ENCODE results near the gene RNU6-9. TPM values are rescaled to one million over a fixed set of nuclear protein-coding genes. Genes with fewer than 3 reads are reported as not detected.

Gene RNU6-9
- total RNA-seq, 6 experiments from 2014 or later = not detected

DNA sequence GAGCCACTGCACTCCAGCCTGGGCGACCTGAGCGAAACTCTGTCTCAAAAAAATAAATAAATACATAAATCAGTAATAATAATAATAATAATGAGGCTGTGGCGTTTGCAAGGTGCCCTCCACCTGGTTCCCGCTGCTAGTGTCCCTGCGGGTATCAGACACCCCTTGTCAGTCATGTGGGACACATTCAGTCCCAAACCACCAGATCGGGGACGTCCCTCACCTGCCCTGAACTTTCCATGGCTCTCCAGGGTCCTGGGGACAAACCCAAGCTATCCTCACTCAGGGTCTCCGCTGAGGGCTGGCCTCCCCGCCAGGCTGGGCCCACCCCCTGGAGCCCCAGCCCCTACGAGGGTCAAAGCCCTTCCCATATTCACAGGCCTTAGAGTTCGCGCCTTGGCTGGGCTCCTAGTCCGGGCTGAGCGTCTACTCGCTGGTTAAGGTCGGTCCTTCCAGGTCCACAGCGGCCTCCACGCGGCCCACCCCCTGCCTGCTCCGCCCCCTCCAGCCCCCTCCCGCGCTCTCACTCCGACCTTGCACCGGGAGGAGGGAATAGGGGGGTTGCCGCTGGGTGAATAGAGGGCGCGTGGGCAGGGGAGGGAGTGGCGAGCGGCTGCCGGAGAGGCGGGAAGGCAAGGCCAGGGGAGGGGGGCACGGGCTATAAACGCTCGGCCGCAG lies 23.5 kb downstream of the RNU6-9 start:
- no peak for ATAC-seq
- DNase-seq = no peak
- no peak overlapping the region for H3K27ac ChIP-seq
- no peaks in the 10 kb centered on the region for H3K36me3 ChIP-seq
- 27% methylated on average over 7 of the region's 35 CpGs for WGBS (ENCODE audit: insufficient coverage, low coverage, low lambda C conversion rate, missing lambda C conversion rate)
- peaks cover 0 to 21% (median 0%) of the 10 kb centered on the region in 4 donors for H3K4me1 ChIP-seq
- TF ChIP-seq POLR2A (IDR thresholded peaks at IDR 0.05) (no peak), CTCF (IDR thresholded peaks at IDR 0.05) (no peak)
- no peaks in the 10 kb centered on the region for H3K9me3 ChIP-seq
- peak overlapping the region in 1 of 3 donors; percentile 7 for H3K4me3 ChIP-seq
- intact Hi-C loops (cut with DNase I) = loop anchor here (5.0 kb wide), 3 partner anchors 49 to 149 kb away; no protein-coding TSS in a partner anchor
- H3K27me3 ChIP-seq = peaks cover 10 to 41% of the 10 kb centered on the region in 2 donors

DNA sequence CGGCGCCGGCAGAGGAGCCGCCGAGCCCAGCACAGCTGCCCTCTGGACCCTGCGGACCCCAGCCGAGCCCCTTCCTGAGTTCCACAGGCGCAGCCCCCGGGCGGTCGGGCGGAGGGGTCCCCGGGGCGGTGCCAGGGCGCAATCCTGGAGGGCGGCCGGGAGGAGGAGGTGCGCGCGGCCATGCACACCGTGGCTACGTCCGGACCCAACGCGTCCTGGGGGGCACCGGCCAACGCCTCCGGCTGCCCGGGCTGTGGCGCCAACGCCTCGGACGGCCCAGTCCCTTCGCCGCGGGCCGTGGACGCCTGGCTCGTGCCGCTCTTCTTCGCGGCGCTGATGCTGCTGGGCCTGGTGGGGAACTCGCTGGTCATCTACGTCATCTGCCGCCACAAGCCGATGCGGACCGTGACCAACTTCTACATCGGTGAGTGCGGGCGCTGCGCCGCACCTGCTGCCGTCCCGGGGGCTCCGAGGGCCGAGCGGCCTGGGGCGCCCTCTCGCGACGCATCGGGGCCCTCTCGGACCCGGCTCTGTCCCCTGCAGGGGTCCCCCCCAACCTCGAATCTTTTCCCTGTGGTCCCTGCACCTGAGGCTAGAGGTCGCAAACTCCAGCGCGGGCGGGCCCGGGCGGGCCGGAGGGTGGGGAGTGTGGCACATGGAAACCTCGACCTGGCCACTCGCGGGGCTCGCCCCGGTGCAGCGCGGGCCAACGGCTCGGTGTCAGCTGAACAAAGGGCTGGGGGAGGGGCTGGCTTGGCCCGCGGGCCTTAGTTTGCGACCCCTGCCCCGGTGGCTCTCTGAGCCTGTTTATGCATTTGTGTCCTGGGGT lies 24.3 kb downstream of the RNU6-9 start, which contains the start of gene KISS1R:
TSS of gene KISS1R (plus strand) at position 11 of the 829 bp plus-strand sequence. CDS start at position 181, 170 bp downstream.
- whole genome bisulfite sequencing (ENCODE audit: insufficient coverage, low coverage, low lambda C conversion rate, missing lambda C conversion rate) = 5% methylated on average over 8 of the region's 87 CpGs
- H3K9me3 ChIP-seq = no peaks in the 10 kb centered on the region
- H3K4me3 ChIP-seq = peak within 1 kb of the TSS in 1 of 3 donors; percentile 7
- ATAC-seq = peak in 3 of 4 donors; percentile 3 to 14 (median 8)
- H3K27me3 ChIP-seq = peaks cover 10 to 41% of the 10 kb centered on the region in 2 donors
- H3K36me3 ChIP-seq = no peaks in the 10 kb centered on the region
- TF ChIP-seq POLR2A (IDR thresholded peaks at IDR 0.05) = no peak
- peak; percentile 29 to 56 (median 38) for TF ChIP-seq CTCF (IDR thresholded peaks at IDR 0.05)
- intact Hi-C loops (cut with DNase I) = loop anchor here (5.0 kb wide), 3 partner anchors 50 to 150 kb away; no protein-coding TSS in a partner anchor
- DNase-seq = no peak
- H3K27ac ChIP-seq = no peak within 1 kb of the TSS
- peaks cover 0 to 21% (median 0%) of the 10 kb centered on the region in 4 donors for H3K4me1 ChIP-seq

GRCh38 chr19:918152-918437 lies 24.8 kb downstream of the RNU6-9 start:
- Histone ChIP-seq H3K27ac (no peak overlapping the region), H3K4me3 (no peak overlapping the region), H3K9me3 (no peaks in the 10 kb centered on the region), H3K36me3 (no peaks in the 10 kb centered on the region), H3K27me3 (peaks cover 10 to 41% of the 10 kb centered on the region in 2 donors), H3K4me1 (peaks cover 0 to 21% (median 0%) of the 10 kb centered on the region in 4 donors)
- ATAC-seq (no peak), DNase-seq (no peak)
- 0% methylated on average over 4 of the region's 12 CpGs for WGBS (ENCODE audit: insufficient coverage, low coverage, low lambda C conversion rate, missing lambda C conversion rate)
- intact Hi-C loops (cut with DNase I) = loop anchor here (5.0 kb wide), 3 partner anchors 51 to 151 kb away; no protein-coding TSS in a partner anchor
- no peak for TF ChIP-seq CTCF (IDR thresholded peaks at IDR 0.05)
- TF ChIP-seq POLR2A (IDR thresholded peaks at IDR 0.05) = no peak

GRCh38 chr19:918481-919198 lies 25.4 kb downstream of the RNU6-9 start:
- intact Hi-C loops (cut with DNase I) = loop anchor here (5.0 kb wide), 3 partner anchors 51 to 151 kb away; no protein-coding TSS in a partner anchor
- Histone ChIP-seq H3K4me3 (no peak overlapping the region), H3K36me3 (no peaks in the 10 kb centered on the region), H3K27me3 (peaks cover 10 to 41% of the 10 kb centered on the region in 2 donors), H3K9me3 (no peaks in the 10 kb centered on the region), H3K27ac (no peak overlapping the region), H3K4me1 (peaks cover 0 to 21% (median 0%) of the 10 kb centered on the region in 4 donors)
- ATAC-seq = no peak
- TF ChIP-seq POLR2A (IDR thresholded peaks at IDR 0.05) (no peak), CTCF (IDR thresholded peaks at IDR 0.05) (no peak)
- WGBS (ENCODE audit: insufficient coverage, low coverage, low lambda C conversion rate, missing lambda C conversion rate) = 4% methylated on average over 31 of the region's 58 CpGs
- DNase-seq = no peak
